Caco-2 (cell line): ENCODE data around the gene RNF186. TPM values are rescaled to one million over a fixed set of nuclear protein-coding genes. Genes with fewer than 3 reads are reported as not detected.

Source experiments
- BruUV-seq: library from RNA; stranded (reverse); fragments of 400-500 nt; replicated peaks from 2 replicates; lab custom pipeline; 2021; lab: Mats Ljungman, UMichigan
- CTCF ChIA-PET: fragments of 300-600 bp; sonication (Branson Sonifier 250); formaldehyde crosslinking; loops from one replicate; lab custom pipeline; 2022; ENCODE audit warnings: antibody characterized with exemption; lab: Charles Lee
- POLR2A ChIA-PET: fragments of 300-600 bp; sonication (Branson Sonifier 250); formaldehyde crosslinking; loops from one replicate; lab custom pipeline; 2022; ENCODE audit warnings: antibody characterized with exemption; lab: Charles Lee
- DNase-seq, 2 experiments: peaks; one replicate each; pipeline versions ENCODE4 v3.0.0 to v3.0.0-alpha.2; 2020 to 2022
- H3K27me3 ChIP-seq: replicated peaks from 2 replicates; pipeline ENCODE4 v1.6.0; 2011; ENCODE audit warnings: low read length; ENCODE audit not compliant: control insufficient read depth, insufficient read depth
- H3K36me3 ChIP-seq: 2 replicates; pipeline ENCODE4 v1.5.1; 2011; ENCODE audit warnings: low read length; ENCODE audit not compliant: control insufficient read depth, insufficient read depth
- H3K4me1 ChIP-seq: fragments of 250-450 bp; sonication (Bioruptor Pico); 2 replicates; pipeline ENCODE4 v1.5.1; 2020; ENCODE audit warnings: mild to moderate bottlenecking
- H3K4me3 ChIP-seq: 2 replicates; pipeline ENCODE4 v1.5.1; 2011; ENCODE audit warnings: low read depth, mild to moderate bottlenecking, control low read depth, low read length
- H3K9me3 ChIP-seq: fragments of 250-450 bp; sonication (Bioruptor Pico); 2 replicates; pipeline ENCODE4 v1.5.1; 2020; ENCODE audit warnings: mild to moderate bottlenecking, moderate library complexity
- H3K27ac Mint-ChIP-seq: one replicate; pipeline ENCODE4 v1.8.0; 2022; ENCODE audit warnings: mixed read lengths; ENCODE audit not compliant: unreplicated experiment
- H3K27me3 Mint-ChIP-seq: one replicate; pipeline ENCODE4 v1.8.0; 2022; ENCODE audit warnings: mixed read lengths; ENCODE audit not compliant: insufficient read depth, unreplicated experiment
- H3K36me3 Mint-ChIP-seq: one replicate; pipeline ENCODE4 v1.8.0; 2022; ENCODE audit warnings: mild to moderate bottlenecking, mixed read lengths; ENCODE audit not compliant: insufficient read depth, unreplicated experiment
- H3K4me1 Mint-ChIP-seq: one replicate; pipeline ENCODE4 v1.8.0; 2022; ENCODE audit warnings: low read depth, mixed read lengths; ENCODE audit not compliant: unreplicated experiment
- H3K4me3 Mint-ChIP-seq: one replicate; pipeline ENCODE4 v1.8.0; 2022; ENCODE audit warnings: mild to moderate bottlenecking, moderate library complexity, mixed read lengths; ENCODE audit not compliant: unreplicated experiment
- H3K9me3 Mint-ChIP-seq: one replicate; pipeline ENCODE4 v1.8.0; 2022; ENCODE audit warnings: mixed read lengths; ENCODE audit not compliant: unreplicated experiment
- intact Hi-C: fragments of 100-400 bp; cut with micrococcal nuclease; formaldehyde crosslinking; loops from one replicate; pipeline ENCODE4 v1.10.0; 2022; ENCODE audit not compliant: unreplicated experiment
- total RNA-seq: library from RNA; stranded (reverse); gene quantifications from 2 replicates; pipeline ENCODE4 v1.2.3, GENCODE V29; 2022
- TF ChIP-seq, protein P1 (sequence below), 2 experiments: fragments of 200-600 bp in 1 of 2; IDR thresholded peaks; 1 replicate in 1 of 2; 2 replicates in 1 of 2; pipeline versions ENCODE4 v1.5.1 to v1.8.0; 2011 to 2022; ENCODE audit warnings: antibody characterized with exemption in 1 of 2, control low read depth in 1 of 2, inconsistent platforms in 1 of 2, low read depth in 1 of 2, low read length in 1 of 2, mild to moderate bottlenecking in 1 of 2, moderate library complexity in 1 of 2; ENCODE audit not compliant: insufficient read depth in 1 of 2, severe bottlenecking in 1 of 2, unreplicated experiment in 1 of 2

The RNF186 gene
- total RNA-seq, 1 experiment from 2014 or later = not detected

DNA sequence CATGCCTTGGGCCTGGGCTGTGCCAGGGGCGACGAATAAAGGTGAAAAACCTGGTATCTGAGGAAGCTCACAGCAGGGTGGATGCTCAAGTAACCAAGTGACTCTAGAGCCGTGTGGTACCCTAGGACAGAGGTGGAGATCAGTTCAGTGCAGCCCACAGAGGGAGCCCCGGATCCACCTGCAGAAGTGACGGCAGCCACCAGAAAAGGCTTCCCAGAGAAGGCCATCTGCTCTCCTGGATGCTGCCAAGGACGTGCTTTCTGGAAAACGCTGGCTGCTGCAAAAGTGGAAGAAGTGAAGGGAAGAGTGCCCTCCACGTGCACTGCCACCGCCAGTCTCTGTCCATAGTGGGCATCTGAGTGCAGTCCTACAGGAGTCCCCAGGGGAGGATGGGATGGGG lies 43.0 kb downstream of the RNF186 start:
- CTCF ChIA-PET = no interaction called here
- no peaks in the 10 kb centered on the region for H3K4me1 Mint-ChIP-seq
- no TSS peak for BruUV-seq

DNA sequence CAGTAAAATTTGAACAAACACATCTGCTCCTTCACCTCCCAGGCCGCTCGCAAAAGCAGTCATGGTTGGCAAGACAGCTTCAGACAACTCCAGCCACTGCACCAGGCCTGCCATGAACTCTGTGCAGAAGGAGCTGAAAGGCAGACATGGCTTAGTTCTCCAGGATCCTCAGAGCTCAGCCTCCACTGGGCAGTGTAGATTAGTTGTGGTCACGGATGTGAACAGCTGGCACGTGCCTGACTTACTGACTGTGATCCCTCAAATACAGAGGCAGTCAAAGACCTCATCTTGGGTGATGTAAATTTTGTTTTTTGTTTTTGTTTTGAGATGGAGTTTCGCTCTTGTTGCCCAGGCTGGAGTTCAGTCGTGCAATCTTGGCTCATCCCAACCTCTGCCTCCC lies 43.7 kb downstream of the RNF186 start:
- Histone ChIP-seq H3K27me3 (no peaks in the 10 kb centered on the region), H3K9me3 (no peaks in the 10 kb centered on the region), H3K36me3 (no peaks in the 10 kb centered on the region), H3K4me3 (no peak overlapping the region), H3K4me1 (no peaks in the 10 kb centered on the region)
- no peaks in the 10 kb centered on the region for H3K9me3 Mint-ChIP-seq
- TF ChIP-seq, protein P1, sequence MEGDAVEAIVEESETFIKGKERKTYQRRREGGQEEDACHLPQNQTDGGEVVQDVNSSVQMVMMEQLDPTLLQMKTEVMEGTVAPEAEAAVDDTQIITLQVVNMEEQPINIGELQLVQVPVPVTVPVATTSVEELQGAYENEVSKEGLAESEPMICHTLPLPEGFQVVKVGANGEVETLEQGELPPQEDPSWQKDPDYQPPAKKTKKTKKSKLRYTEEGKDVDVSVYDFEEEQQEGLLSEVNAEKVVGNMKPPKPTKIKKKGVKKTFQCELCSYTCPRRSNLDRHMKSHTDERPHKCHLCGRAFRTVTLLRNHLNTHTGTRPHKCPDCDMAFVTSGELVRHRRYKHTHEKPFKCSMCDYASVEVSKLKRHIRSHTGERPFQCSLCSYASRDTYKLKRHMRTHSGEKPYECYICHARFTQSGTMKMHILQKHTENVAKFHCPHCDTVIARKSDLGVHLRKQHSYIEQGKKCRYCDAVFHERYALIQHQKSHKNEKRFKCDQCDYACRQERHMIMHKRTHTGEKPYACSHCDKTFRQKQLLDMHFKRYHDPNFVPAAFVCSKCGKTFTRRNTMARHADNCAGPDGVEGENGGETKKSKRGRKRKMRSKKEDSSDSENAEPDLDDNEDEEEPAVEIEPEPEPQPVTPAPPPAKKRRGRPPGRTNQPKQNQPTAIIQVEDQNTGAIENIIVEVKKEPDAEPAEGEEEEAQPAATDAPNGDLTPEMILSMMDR (IDR thresholded peaks at IDR 0.05; ENCODE audit: insufficient read depth in 1 of 2, low read depth in 1 of 2, low read length in 1 of 2, severe bottlenecking in 1 of 2, unreplicated experiment in 1 of 2) = no peak
- no TSS peak for BruUV-seq
- no peak overlapping the region for H3K27ac Mint-ChIP-seq
- intact Hi-C loops = no loop called here
- no peak overlapping the region for H3K4me3 Mint-ChIP-seq
- DNase-seq = no peak
- ChIA-PET POLR2A (no interaction called here), CTCF (no interaction called here)
- H3K4me1 Mint-ChIP-seq = no peaks in the 10 kb centered on the region
- H3K27me3 Mint-ChIP-seq = no peaks in the 10 kb centered on the region
- H3K36me3 Mint-ChIP-seq = no peaks in the 10 kb centered on the region

More for the DNA sequence above, 43.0 kb downstream of the RNF186 start:
- POLR2A ChIA-PET = no interaction called here
- Histone ChIP-seq H3K9me3 (no peaks in the 10 kb centered on the region), H3K36me3 (no peaks in the 10 kb centered on the region), H3K4me1 (no peaks in the 10 kb centered on the region), H3K4me3 (no peak overlapping the region), H3K27me3 (no peaks in the 10 kb centered on the region)
- H3K27me3 Mint-ChIP-seq = no peaks in the 10 kb centered on the region
- H3K27ac Mint-ChIP-seq = no peak overlapping the region
- TF ChIP-seq, protein P1 (IDR thresholded peaks at IDR 0.05; ENCODE audit: insufficient read depth in 1 of 2, low read depth in 1 of 2, low read length in 1 of 2, severe bottlenecking in 1 of 2, unreplicated experiment in 1 of 2) = no peak
- H3K4me3 Mint-ChIP-seq = no peak overlapping the region
- no peaks in the 10 kb centered on the region for H3K36me3 Mint-ChIP-seq
- no peaks in the 10 kb centered on the region for H3K9me3 Mint-ChIP-seq
- intact Hi-C loops = no loop called here
- peak in 1 of 2 experiments; percentile 14 for DNase-seq

DNA sequence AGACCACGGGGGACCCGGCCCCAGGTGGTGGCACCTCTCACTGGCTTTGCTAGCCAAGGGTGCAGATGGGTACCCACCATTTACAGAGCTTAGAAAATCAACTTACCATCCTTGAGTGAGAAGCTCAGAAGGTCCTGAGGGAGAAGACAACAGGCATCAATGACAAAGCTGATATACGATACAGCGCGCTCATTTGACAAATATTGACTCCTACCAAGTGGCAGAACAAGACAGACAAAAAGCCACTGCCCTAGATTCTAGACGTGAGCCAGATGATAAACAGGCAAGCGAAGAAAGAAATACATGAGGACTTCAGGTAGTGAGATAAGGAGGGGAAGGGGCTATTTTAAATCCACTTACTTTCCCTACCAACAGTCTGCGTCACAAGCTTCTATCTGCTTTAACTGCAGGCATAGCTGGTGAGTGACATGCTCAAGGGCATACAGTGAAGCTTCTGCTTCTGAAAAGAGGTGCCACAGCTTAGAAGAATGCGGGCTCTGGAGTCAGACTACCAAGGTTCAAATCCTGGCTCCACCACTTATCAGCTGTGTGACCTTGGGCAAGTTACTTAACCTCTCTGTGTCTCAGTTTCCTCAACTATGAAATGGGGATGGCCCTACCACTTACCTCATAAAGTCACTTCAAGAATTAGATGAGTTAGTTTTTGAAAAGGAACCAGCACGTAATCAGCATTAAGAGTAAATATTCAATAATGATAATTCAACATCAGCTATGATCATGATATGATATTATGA lies 44.5 kb downstream of the RNF186 start:
- H3K4me3 ChIP-seq = no peak overlapping the region
- no peaks in the 10 kb centered on the region for H3K9me3 ChIP-seq
- TF ChIP-seq, protein P1 (IDR thresholded peaks at IDR 0.05; ENCODE audit: insufficient read depth in 1 of 2, low read depth in 1 of 2, low read length in 1 of 2, severe bottlenecking in 1 of 2, unreplicated experiment in 1 of 2) = no peak
- no peaks in the 10 kb centered on the region for H3K27me3 ChIP-seq
- no peaks in the 10 kb centered on the region for H3K9me3 Mint-ChIP-seq
- no peaks in the 10 kb centered on the region for H3K36me3 Mint-ChIP-seq
- H3K4me1 ChIP-seq = no peaks in the 10 kb centered on the region
- BruUV-seq = no TSS peak
- DNase-seq = no peak
- ChIA-PET CTCF (no interaction called here), POLR2A (no interaction called here)
- intact Hi-C loops = no loop called here
- H3K36me3 ChIP-seq = no peaks in the 10 kb centered on the region
- H3K4me3 Mint-ChIP-seq = no peak overlapping the region
- no peaks in the 10 kb centered on the region for H3K27me3 Mint-ChIP-seq
- H3K4me1 Mint-ChIP-seq = no peaks in the 10 kb centered on the region
- no peak overlapping the region for H3K27ac Mint-ChIP-seq
